Skeletal muscle tissue (tissue), 4 donors: Measurements from ENCODE around the gene HOXB1. TPM values are rescaled to one million over a fixed set of nuclear protein-coding genes. Genes with fewer than 3 reads are reported as not detected.
A peak's percentile ranks its signal among the peaks of the same experiment; 100 is the strongest.

Source experiments
- H3K27ac ChIP-seq: one replicate; pipeline ENCODE4 v1.7.0; 2013; ENCODE audit warnings: mild to moderate bottlenecking, low read depth, low read length, inconsistent platforms
- H3K27me3 ChIP-seq, 3 donors: one replicate each; pipeline ENCODE4 v1.7.0; 2013; ENCODE audit warnings: low read length in 3 of 3; ENCODE audit not compliant: control insufficient read depth in 3 of 3, insufficient read depth in 3 of 3
- H3K36me3 ChIP-seq, 3 donors: one replicate each; pipeline ENCODE4 v1.7.0; 2013; ENCODE audit warnings: low read length in 3 of 3; ENCODE audit not compliant: control insufficient read depth in 3 of 3, insufficient read depth in 3 of 3
- H3K4me1 ChIP-seq, 3 donors: one replicate each; pipeline ENCODE4 v1.7.0; 2013; ENCODE audit warnings: low read length in 3 of 3, mild to moderate bottlenecking in 3 of 3; ENCODE audit not compliant: control insufficient read depth in 3 of 3, insufficient read depth in 3 of 3
- H3K4me3 ChIP-seq, 3 donors: one replicate each; pipeline ENCODE4 v1.7.0; 2013; ENCODE audit warnings: low read length in 3 of 3
- H3K9ac ChIP-seq, 3 donors: one replicate each; pipeline ENCODE4 v1.7.0; 2013; ENCODE audit warnings: low read length in 3 of 3, mild to moderate bottlenecking in 3 of 3, moderate library complexity in 2 of 3, low read depth in 1 of 3
- H3K9me3 ChIP-seq, 3 donors: one replicate each; pipeline ENCODE4 v1.7.0; 2013; ENCODE audit warnings: low read length in 3 of 3; ENCODE audit not compliant: control insufficient read depth in 3 of 3
- total RNA-seq: library from RNA; depleted of rRNA; stranded (reverse); fragments of >200 nt; gene quantifications from one replicate; pipeline ENCODE4 v1.2.3, GENCODE V29; 2014
- donor health status: Osteomylitis.

The HOXB1 gene
- total RNA-seq, 1 donor from 2014 or later: not detected

- H3K9me3 ChIP-seq: no peaks in the 10 kb centered on the region
- no peaks in the 10 kb centered on the region for H3K4me1 ChIP-seq
- H3K9ac ChIP-seq: no peak overlapping the region
- H3K4me3 ChIP-seq: no peak overlapping the region
- H3K27me3 ChIP-seq: peaks cover 14 to 54% (median 21%) of the 10 kb centered on the region in 3 donors
- H3K36me3 ChIP-seq: no peaks in the 10 kb centered on the region
- H3K27ac ChIP-seq: no peak overlapping the region
Observed at GRCh38 chr17:48500435-48501426, 30.1 kb downstream of the HOXB1 start.

- Histone ChIP-seq H3K36me3 (no peaks in the 10 kb centered on the region), H3K27ac (no peak overlapping the region), H3K27me3 (peaks cover 14 to 60% (median 21%) of the 10 kb centered on the region in 3 donors), H3K9ac (no peak overlapping the region), H3K9me3 (no peaks in the 10 kb centered on the region), H3K4me3 (no peak overlapping the region), H3K4me1 (no peaks in the 10 kb centered on the region)
Observed at GRCh38 chr17:48499735-48500434, 30.9 kb downstream of the HOXB1 start.

GRCh38 chr17:48499248-48499647 lies 31.6 kb downstream of the HOXB1 start:
- no peak overlapping the region for H3K27ac ChIP-seq
- no peak overlapping the region for H3K4me3 ChIP-seq
- no peak overlapping the region for H3K9ac ChIP-seq
- no peaks in the 10 kb centered on the region for H3K36me3 ChIP-seq
- H3K27me3 ChIP-seq: peaks cover 14 to 62% (median 22%) of the 10 kb centered on the region in 3 donors
- H3K4me1 ChIP-seq: no peaks in the 10 kb centered on the region
- no peaks in the 10 kb centered on the region for H3K9me3 ChIP-seq

DNA sequence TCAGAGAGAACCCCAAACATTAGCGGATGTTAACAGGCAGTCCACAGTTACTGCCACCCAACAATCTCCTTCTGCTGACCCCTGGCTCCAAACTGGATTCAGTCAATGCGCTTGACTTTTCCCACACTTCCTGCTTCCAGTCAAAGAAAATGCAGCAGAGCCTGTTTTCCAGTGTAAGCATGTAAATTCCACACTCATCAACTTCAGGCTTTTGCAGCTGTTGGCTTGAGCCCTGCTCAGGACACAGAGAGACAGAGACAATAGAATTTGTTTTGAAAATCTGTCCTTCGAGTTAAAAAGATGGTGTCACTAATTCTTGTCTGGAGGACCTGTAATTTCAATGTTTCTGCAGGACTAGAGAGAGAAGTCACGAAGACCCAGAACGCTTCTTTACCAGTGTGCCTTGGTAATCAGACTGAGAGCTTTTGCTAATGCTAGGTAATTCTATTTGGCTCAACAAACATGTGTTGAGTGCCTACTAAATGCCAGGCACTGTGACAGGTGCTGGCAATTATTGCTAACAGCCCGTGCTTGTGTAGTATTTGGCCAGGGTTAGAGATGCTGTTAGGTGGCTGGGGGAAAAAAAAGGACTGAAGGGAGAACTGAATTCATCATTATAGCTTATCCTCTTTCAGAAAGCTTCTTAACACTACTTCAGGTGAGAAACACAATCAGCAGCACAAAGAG lies 32.5 kb downstream of the HOXB1 start:
- Histone ChIP-seq H3K27ac (no peak overlapping the region), H3K4me1 (peaks cover 2% of the 10 kb centered on the region in 3 donors), H3K9ac (no peak overlapping the region), H3K27me3 (peaks cover 10 to 58% (median 19%) of the 10 kb centered on the region in 3 donors), H3K36me3 (no peaks in the 10 kb centered on the region), H3K9me3 (no peaks in the 10 kb centered on the region), H3K4me3 (no peak overlapping the region)

- Histone ChIP-seq H3K9ac (no peak overlapping the region), H3K36me3 (no peaks in the 10 kb centered on the region), H3K4me1 (peaks cover 12 to 13% (median 13%) of the 10 kb centered on the region in 3 donors), H3K4me3 (no peak overlapping the region), H3K27me3 (peaks cover 9 to 55% (median 14%) of the 10 kb centered on the region in 3 donors), H3K27ac (no peak overlapping the region), H3K9me3 (no peaks in the 10 kb centered on the region)
Observed at GRCh38 chr17:48497103-48497502, 33.7 kb downstream of the HOXB1 start.

DNA sequence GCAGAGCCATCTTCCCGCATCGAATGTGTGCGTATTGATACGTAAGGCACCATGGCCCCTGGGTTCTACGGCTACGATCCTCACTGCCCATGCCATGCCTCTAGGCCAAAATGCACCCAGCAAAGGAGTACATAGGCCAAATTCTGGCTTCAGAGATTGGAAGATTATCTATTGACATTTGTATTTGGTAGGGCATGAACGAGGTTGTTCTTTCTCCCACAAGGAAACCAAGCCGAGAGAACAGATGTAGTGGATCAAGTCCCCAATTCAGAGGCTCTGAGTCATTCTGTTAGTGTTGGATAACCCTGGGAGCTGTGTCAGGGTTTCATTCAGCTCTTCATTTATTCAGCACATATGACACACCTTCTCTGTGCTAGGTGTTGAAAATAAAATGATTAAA lies 36.5 kb downstream of the HOXB1 start:
- Histone ChIP-seq H3K36me3 (no peaks in the 10 kb centered on the region), H3K9ac (no peak overlapping the region), H3K4me1 (peaks cover 13 to 15% (median 13%) of the 10 kb centered on the region in 3 donors), H3K4me3 (no peak overlapping the region), H3K9me3 (no peaks in the 10 kb centered on the region), H3K27me3 (peaks cover 4 to 53% (median 14%) of the 10 kb centered on the region in 3 donors), H3K27ac (no peak overlapping the region)

GRCh38 chr17:48492401-48493298 lies 38.2 kb downstream of the HOXB1 start:
- Histone ChIP-seq H3K27me3 (peaks cover 0 to 43% (median 10%) of the 10 kb centered on the region in 3 donors), H3K4me3 (peak overlapping the region; percentile 57 to 63 (median 60)), H3K9ac (peak overlapping the region in 2 of 3 donors; percentile 50 to 54), H3K27ac (no peak overlapping the region), H3K4me1 (peaks cover 13 to 15% (median 13%) of the 10 kb centered on the region in 3 donors), H3K36me3 (no peaks in the 10 kb centered on the region), H3K9me3 (no peaks in the 10 kb centered on the region)

GRCh38 chr17:48491527-48492273 lies 39.1 kb downstream of the HOXB1 start:
- H3K27ac ChIP-seq: no peak overlapping the region
- H3K4me1 ChIP-seq: peaks cover 13 to 15% (median 13%) of the 10 kb centered on the region in 3 donors
- H3K27me3 ChIP-seq: peaks cover 0 to 37% (median 6%) of the 10 kb centered on the region in 3 donors
- H3K36me3 ChIP-seq: no peaks in the 10 kb centered on the region
- no peak overlapping the region for H3K4me3 ChIP-seq
- no peak overlapping the region for H3K9ac ChIP-seq
- no peaks in the 10 kb centered on the region for H3K9me3 ChIP-seq
